B cell (primary cell): ENCODE measurements around the gene M6PR. TPM values are rescaled to one million over a fixed set of nuclear protein-coding genes. Genes with fewer than 3 reads are reported as not detected.

ENCODE experiments used
- ATAC-seq: fragments of 200-7000 bp; cut with Tn5 transposase; one replicate; pipeline ENCODE4 v1.10.0; 2021; ENCODE audit warnings: low read depth, mild to moderate bottlenecking, moderate number of reproducible peaks, moderate library complexity
- CTCF ChIA-PET: fragments of 350-600 bp; sonication (Branson Sonifier 250); formaldehyde crosslinking; loops from one replicate; lab custom pipeline; 2021; ENCODE audit warnings: antibody characterized with exemption, inconsistent platforms; lab: Charles Lee
- POLR2A ChIA-PET: fragments of 350-600 bp; sonication (Branson Sonifier 250); formaldehyde crosslinking; loops from one replicate; lab custom pipeline; 2021; ENCODE audit warnings: antibody characterized with exemption; lab: Charles Lee
- DNase-seq: peaks from one replicate; pipeline ENCODE4 v3.0.0; 2013
- H2AFZ ChIP-seq: 2 replicates; pipeline ENCODE4 v1.6.1; 2012; ENCODE audit warnings: mild to moderate bottlenecking, low read depth, low read length; ENCODE audit not compliant: insufficient read depth, poor library complexity, severe bottlenecking
- H3K27ac ChIP-seq, 2 donors: 1 replicate in 1 of 2; 2 replicates in 1 of 2; pipeline ENCODE4 v1.5.1; 2012 to 2013; ENCODE audit warnings: low read length in 2 of 2, mild to moderate bottlenecking in 2 of 2, moderate library complexity in 1 of 2
- H3K27me3 ChIP-seq, 4 experiments: fragments of 200-600 bp in 1 of 4; sonication (generic) in 1 of 4; replicated peaks in 1 of 4; 1 replicate in 2 of 4; 2 replicates in 2 of 4; pipeline versions ENCODE4 v1.6.1 to v1.7.0; 2013 to 2016; ENCODE audit warnings: low read length in 3 of 4, mild to moderate bottlenecking in 2 of 4, mixed read lengths in 1 of 4, moderate library complexity in 1 of 4; ENCODE audit not compliant: insufficient read depth in 4 of 4, control insufficient read depth in 3 of 4; ENCODE audit errors: control extremely low read depth in 1 of 4
- H3K36me3 ChIP-seq, 2 experiments: replicated peaks in 1 of 2; 1 replicate in 1 of 2; 2 replicates in 1 of 2; pipeline versions ENCODE4 v1.6.1 to v1.7.1; 2013; ENCODE audit warnings: low read length in 1 of 2; ENCODE audit not compliant: insufficient read depth in 2 of 2, control insufficient read depth in 1 of 2; ENCODE audit errors: control extremely low read depth in 1 of 2, extremely low read depth in 1 of 2
- H3K4me1 ChIP-seq, 2 donors: fragments of 200-600 bp in 1 of 2; sonication (generic) in 1 of 2; 1 replicate in 1 of 2; 2 replicates in 1 of 2; pipeline versions ENCODE4 v1.5.1 to v1.6.1; 2013 to 2017; ENCODE audit warnings: low read length in 2 of 2; ENCODE audit not compliant: control insufficient read depth in 2 of 2, insufficient read depth in 2 of 2
- H3K4me2 ChIP-seq: replicated peaks from 2 replicates; pipeline ENCODE3; 2012; ENCODE audit warnings: mild to moderate bottlenecking, low read depth, low read length; ENCODE audit not compliant: poor library complexity, severe bottlenecking
- H3K4me3 ChIP-seq, 5 experiments: fragments of 200-600 bp in 1 of 5; sonication (generic) in 1 of 5; 1 replicate in 3 of 5; 2 replicates in 2 of 5; pipeline versions ENCODE4 v1.5.1 to v1.7.0; 2011 to 2016; ENCODE audit warnings: low read length in 4 of 5, mild to moderate bottlenecking in 4 of 5, low read depth in 2 of 5, control low read depth in 1 of 5, moderate library complexity in 1 of 5; ENCODE audit not compliant: insufficient read depth in 1 of 5; ENCODE audit errors: control extremely low read depth in 1 of 5, extremely low read depth in 1 of 5
- H3K79me2 ChIP-seq: fragments of 200-600 bp; sonication (generic); one replicate; pipeline ENCODE4 v1.6.0; 2016; ENCODE audit warnings: low read length; ENCODE audit not compliant: control insufficient read depth, insufficient read depth
- H3K9ac ChIP-seq: fragments of 200-600 bp; sonication (generic); 2 replicates; pipeline ENCODE4 v1.6.1; 2017; ENCODE audit warnings: mild to moderate bottlenecking, low read length, moderate library complexity
- H3K9me3 ChIP-seq, 3 donors: one replicate each; pipeline versions ENCODE4 v1.6.1 to v1.7.1; 2013; ENCODE audit warnings: low read length in 2 of 3; ENCODE audit not compliant: control insufficient read depth in 2 of 3, insufficient read depth in 1 of 3; ENCODE audit errors: control extremely low read depth in 1 of 3
- H4K20me1 ChIP-seq: 2 replicates; pipeline ENCODE4 v1.6.0; 2012; ENCODE audit warnings: mild to moderate bottlenecking, low read length; ENCODE audit not compliant: insufficient read depth, control insufficient read depth, poor library complexity, severe bottlenecking
- H3K27ac Mint-ChIP-seq: one replicate; pipeline ENCODE4 v1.8.0; 2021; ENCODE audit warnings: mixed read lengths
- H3K27me3 Mint-ChIP-seq: one replicate; pipeline ENCODE4 v1.8.0; 2021; ENCODE audit warnings: mixed read lengths
- H3K4me1 Mint-ChIP-seq: one replicate; pipeline ENCODE4 v1.8.0; 2021; ENCODE audit warnings: mixed read lengths
- H3K4me3 Mint-ChIP-seq: one replicate; pipeline ENCODE4 v1.8.0; 2021; ENCODE audit warnings: mixed read lengths
- H3K9me3 Mint-ChIP-seq: one replicate; pipeline ENCODE4 v1.8.0; 2022; ENCODE audit warnings: mixed read lengths; ENCODE audit not compliant: insufficient read depth
- CTCF ChIP-seq: fragments of 200-600 bp; IDR thresholded peaks from one replicate; pipeline ENCODE4 v1.8.0; 2022; ENCODE audit warnings: antibody characterized with exemption, mild to moderate bottlenecking
- EZH2 ChIP-seq: IDR thresholded peaks from 2 replicates; pipeline ENCODE4 v1.6.1; 2012; ENCODE audit warnings: borderline replicate concordance, low read depth, mild to moderate bottlenecking, moderate library complexity, low read length; ENCODE audit not compliant: insufficient read depth, poor library complexity, severe bottlenecking
- WGBS: methylation state at CpG from one replicate; pipeline ENCODE4 v1.1.5; 2013; ENCODE audit warnings: missing lambda C conversion rate; ENCODE audit not compliant: insufficient coverage; 5-methylcytosine and 5-hydroxymethylcytosine counted together
- intact Hi-C: fragments of 100-400 bp; cut with micrococcal nuclease; formaldehyde crosslinking; loops from one replicate; pipeline ENCODE4 v1.10.0; 2022
- polyA plus RNA-seq: library from polyadenylated mRNA; depleted of rRNA; stranded (reverse); fragments of >200 nt; gene quantifications from 2 replicates; pipeline ENCODE4 v1.2.3, GENCODE V29; 2012
- total RNA-seq, 2 donors: library from RNA; stranded (reverse); fragments of 120-200 nt in 1 of 2; gene quantifications; 1 replicate in 1 of 2; 2 replicates in 1 of 2; pipeline versions ENCODE4 v1.2.3 to v1.2.4, GENCODE V29; 2013 to 2022

Gene M6PR
- total and polyA plus RNA-seq, 2 donors (not counting 1 experiment from before 2014, with no cell fraction given) = 58.8 to 204 TPM

DNA sequence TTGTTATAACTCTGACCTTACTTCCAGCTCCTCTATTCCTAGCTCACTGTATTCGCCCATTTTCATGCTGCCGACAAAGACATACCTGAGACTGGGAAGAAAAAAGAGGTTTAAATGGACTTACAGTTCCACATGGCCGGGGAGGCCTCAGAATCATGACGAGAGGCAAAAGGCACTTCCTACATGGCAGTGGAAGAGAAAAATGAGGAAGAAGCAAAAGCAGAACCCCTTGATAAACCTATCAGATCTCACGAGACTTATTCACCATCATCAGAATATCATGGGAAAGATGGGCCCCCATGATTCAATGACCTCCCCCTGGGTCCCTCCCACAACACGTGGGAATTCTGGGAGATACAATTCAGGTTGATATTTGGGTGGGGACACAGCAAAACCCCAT, 49.6 kb downstream of the M6PR start:
- H3K27me3 Mint-ChIP-seq = peaks cover 3% of the 10 kb centered on the region
- 83% methylated on average over 2 of the region's 6 CpGs for WGBS
- peaks cover 24 to 27% of the 10 kb centered on the region in 2 donors for H3K4me1 ChIP-seq
- H3K27ac Mint-ChIP-seq = peak overlapping the region; percentile 58
- peaks cover 0 to 24% (median 0%) of the 10 kb centered on the region in 3 donors for H3K9me3 ChIP-seq
- intact Hi-C loops = loop anchor here (10.0 kb wide), 1 partner anchor 55 kb away; no protein-coding TSS in a partner anchor
- no peaks in the 10 kb centered on the region for H3K36me3 ChIP-seq
- no peak overlapping the region for H3K9ac ChIP-seq
- H3K4me2 ChIP-seq = no peak overlapping the region
- H3K27ac ChIP-seq = no peak overlapping the region
- ATAC-seq (no peak), DNase-seq (no peak)
- ChIA-PET CTCF (interaction anchor here (0.7 kb wide), 1 partner anchor 9 kb away, joined by 3 read pairs; no protein-coding TSS in a partner anchor), POLR2A (no interaction called here)
- H3K4me3 Mint-ChIP-seq = no peak overlapping the region
- H4K20me1 ChIP-seq = no peaks in the 10 kb centered on the region
- no peaks in the 10 kb centered on the region for H3K79me2 ChIP-seq
- H3K27me3 ChIP-seq = no peaks in the 10 kb centered on the region
- H3K4me3 ChIP-seq = no peak overlapping the region
- H2AFZ ChIP-seq = peak overlapping the region; percentile 26
- H3K9me3 Mint-ChIP-seq = peaks cover 3% of the 10 kb centered on the region
- TF ChIP-seq CTCF (no peak), EZH2 (no peak)
- H3K4me1 Mint-ChIP-seq = peaks cover 28% of the 10 kb centered on the region

- H3K4me3 ChIP-seq = no peak overlapping the region
- DNase-seq = no peak
- H3K4me2 ChIP-seq = no peak overlapping the region
- H3K36me3 ChIP-seq = no peaks in the 10 kb centered on the region
- Mint-ChIP-seq H3K27ac (no peak overlapping the region), H3K9me3 (no peaks in the 10 kb centered on the region), H3K4me3 (no peak overlapping the region), H3K4me1 (peaks cover 6% of the 10 kb centered on the region), H3K27me3 (peaks cover 3% of the 10 kb centered on the region)
- 84% methylated on average over 5 of the region's 7 CpGs for WGBS
- TF ChIP-seq CTCF (no peak), EZH2 (no peak)
- peaks cover 0 to 15% (median 0%) of the 10 kb centered on the region in 3 donors for H3K9me3 ChIP-seq
- H3K27ac ChIP-seq = no peak overlapping the region
- no peaks in the 10 kb centered on the region for H3K27me3 ChIP-seq
- intact Hi-C loops = loop anchor here (10.0 kb wide), 1 partner anchor 58 kb away; no protein-coding TSS in a partner anchor
- H3K9ac ChIP-seq = no peak overlapping the region
- H3K4me1 ChIP-seq = no peaks in the 10 kb centered on the region
- ATAC-seq = no peak
- POLR2A ChIA-PET = no interaction called here
- H4K20me1 ChIP-seq = no peaks in the 10 kb centered on the region
- CTCF ChIA-PET = no interaction called here
- H2AFZ ChIP-seq = no peak overlapping the region
- H3K79me2 ChIP-seq = no peaks in the 10 kb centered on the region
Observed at GRCh38 chr12:8897081-8897480, 52.4 kb downstream of the M6PR start.
